ENCODE results near the gene PTH2R.

DNA sequence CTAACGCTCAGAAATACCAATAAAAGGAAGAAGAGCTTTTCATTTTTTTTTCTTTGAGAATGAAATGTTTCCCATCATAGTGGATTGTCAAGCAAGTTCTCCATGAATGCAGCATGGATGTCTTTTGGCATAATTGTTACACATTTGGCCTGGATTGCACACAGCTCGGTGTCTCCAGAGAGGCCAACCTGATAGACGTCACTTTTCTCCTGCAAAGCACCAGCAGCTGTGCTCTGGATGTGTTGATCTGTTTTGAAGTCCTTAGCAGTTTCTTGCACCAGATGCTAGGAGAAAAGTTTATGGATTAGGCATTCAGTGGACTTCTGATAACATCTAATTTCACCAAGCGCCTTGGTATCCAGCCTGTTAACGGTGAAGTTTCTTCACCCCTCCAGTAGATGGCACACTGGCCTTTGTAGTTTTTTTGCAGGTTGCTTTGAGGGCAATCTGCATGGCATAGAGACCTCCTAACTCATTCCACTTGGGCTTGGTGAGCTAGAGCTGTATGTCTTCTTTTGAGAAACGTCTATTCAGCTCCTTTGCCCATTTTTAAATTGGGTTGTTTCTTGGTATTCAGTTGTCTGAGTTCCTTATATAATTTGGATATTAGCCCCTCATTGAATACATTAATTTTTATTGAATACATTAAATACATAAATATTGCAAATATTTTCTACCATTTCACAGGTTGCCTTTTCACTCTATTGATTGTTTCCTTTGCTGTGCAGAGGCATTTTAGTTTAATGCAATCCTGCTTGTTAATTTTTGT is 59.7 kb downstream of the PTH2R start:
- TF ChIP-seq, protein P1, sequence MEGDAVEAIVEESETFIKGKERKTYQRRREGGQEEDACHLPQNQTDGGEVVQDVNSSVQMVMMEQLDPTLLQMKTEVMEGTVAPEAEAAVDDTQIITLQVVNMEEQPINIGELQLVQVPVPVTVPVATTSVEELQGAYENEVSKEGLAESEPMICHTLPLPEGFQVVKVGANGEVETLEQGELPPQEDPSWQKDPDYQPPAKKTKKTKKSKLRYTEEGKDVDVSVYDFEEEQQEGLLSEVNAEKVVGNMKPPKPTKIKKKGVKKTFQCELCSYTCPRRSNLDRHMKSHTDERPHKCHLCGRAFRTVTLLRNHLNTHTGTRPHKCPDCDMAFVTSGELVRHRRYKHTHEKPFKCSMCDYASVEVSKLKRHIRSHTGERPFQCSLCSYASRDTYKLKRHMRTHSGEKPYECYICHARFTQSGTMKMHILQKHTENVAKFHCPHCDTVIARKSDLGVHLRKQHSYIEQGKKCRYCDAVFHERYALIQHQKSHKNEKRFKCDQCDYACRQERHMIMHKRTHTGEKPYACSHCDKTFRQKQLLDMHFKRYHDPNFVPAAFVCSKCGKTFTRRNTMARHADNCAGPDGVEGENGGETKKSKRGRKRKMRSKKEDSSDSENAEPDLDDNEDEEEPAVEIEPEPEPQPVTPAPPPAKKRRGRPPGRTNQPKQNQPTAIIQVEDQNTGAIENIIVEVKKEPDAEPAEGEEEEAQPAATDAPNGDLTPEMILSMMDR (IDR thresholded peaks at IDR 0.05), result peak in 4 of 5 experiments; percentile 23 to 49 (median 32)
- no peak for TF ChIP-seq POLR2A (IDR thresholded peaks at IDR 0.05)

Data from tibial nerve (tissue), 3 donors.